SK-N-SH (cell line): Measurements from ENCODE around the gene IPCEF1. TPM values are rescaled to one million over a fixed set of nuclear protein-coding genes. Genes with fewer than 3 reads are reported as not detected.

Experiments
- CTCF ChIA-PET: fragments of 300-600, 350-600 bp; formaldehyde crosslinking; extraction: SDS; loops from one replicate; lab custom pipeline; 2021; lab: Yijun Ruan, JAX
- POLR2A ChIA-PET: fragments of 350-600 bp; sonication (Branson Sonifier 250); formaldehyde crosslinking; extraction: SDS; loops from one replicate; lab custom pipeline; 2020; ENCODE audit warnings: antibody characterized with exemption, inconsistent platforms; lab: Yijun Ruan, JAX
- DNase-seq: peaks from one replicate; pipeline ENCODE4 v3.0.0; 2012
- H2AFZ ChIP-seq: fragments of 200-600 bp; sonication (generic); 2 replicates; pipeline ENCODE4 v1.8.1; 2016; ENCODE audit warnings: antibody characterized with exemption, mild to moderate bottlenecking, low read depth
- H3F3A ChIP-seq: fragments of 200-600 bp; sonication (generic); replicated peaks from 2 replicates; pipeline ENCODE3; 2016; ENCODE audit warnings: antibody characterized with exemption, mild to moderate bottlenecking; ENCODE audit not compliant: insufficient read depth
- H3K27ac ChIP-seq, 2 experiments: fragments of 200-500 bp in 1 of 2; fragments of 200-600 bp in 1 of 2; sonication (Bioruptor generic) in 1 of 2; sonication (generic), shearing (Covaris generic) in 1 of 2; 2 replicates each; pipeline versions ENCODE4 v1.5.1 to v1.6.1; 2014 to 2016; ENCODE audit warnings: low read depth in 2 of 2, inconsistent platforms in 1 of 2, low read length in 1 of 2, mild to moderate bottlenecking in 1 of 2, mixed read lengths in 1 of 2
- H3K27me3 ChIP-seq: fragments of 200-600 bp; sonication (generic), shearing (Covaris generic); 2 replicates; pipeline ENCODE4 v1.6.1; 2016; ENCODE audit warnings: mixed run types; ENCODE audit not compliant: insufficient read depth
- H3K36me3 ChIP-seq, 2 experiments: fragments of 200-500 bp in 1 of 2; fragments of 200-600 bp in 1 of 2; sonication (Bioruptor generic) in 1 of 2; sonication (generic) in 1 of 2; replicated peaks in 1 of 2; 2 replicates each; pipeline versions ENCODE3 to v1.5.1; 2014 to 2016; ENCODE audit warnings: low read length in 1 of 2, mild to moderate bottlenecking in 1 of 2; ENCODE audit not compliant: insufficient read depth in 2 of 2, control insufficient read depth in 1 of 2
- H3K4me1 ChIP-seq, 2 experiments: fragments of 200-500 bp in 1 of 2; fragments of 200-600 bp in 1 of 2; sonication (Bioruptor generic) in 1 of 2; sonication (generic), shearing (Covaris generic) in 1 of 2; 2 replicates each; pipeline versions ENCODE4 v1.5.1 to v1.6.1; 2014 to 2016; ENCODE audit warnings: low read depth in 1 of 2, low read length in 1 of 2, mixed run types in 1 of 2; ENCODE audit not compliant: insufficient read depth in 2 of 2, control insufficient read depth in 1 of 2
- H3K4me2 ChIP-seq: fragments of 200-600 bp; sonication (generic), shearing (Covaris generic); 2 replicates; pipeline ENCODE4 v1.6.1; 2017; ENCODE audit warnings: mixed run types
- H3K4me3 ChIP-seq, 2 experiments: fragments of 200-500 bp in 1 of 2; fragments of 200-600 bp in 1 of 2; sonication (Bioruptor generic) in 1 of 2; sonication (generic), shearing (Covaris generic) in 1 of 2; 2 replicates each; pipeline versions ENCODE4 v1.5.1 to v1.8.1; 2014 to 2016; ENCODE audit warnings: low read depth in 2 of 2, inconsistent platforms in 1 of 2, low read length in 1 of 2, mild to moderate bottlenecking in 1 of 2, mixed read lengths in 1 of 2, moderate library complexity in 1 of 2
- H3K79me2 ChIP-seq: fragments of 200-600 bp; sonication (generic); 2 replicates; pipeline ENCODE4 v1.8.1; 2017; ENCODE audit warnings: mild to moderate bottlenecking; ENCODE audit not compliant: insufficient read depth
- H3K9ac ChIP-seq: fragments of 200-600 bp; sonication (generic); 2 replicates; pipeline ENCODE4 v1.6.1; 2017; ENCODE audit warnings: mixed run types
- H3K9me2 ChIP-seq: fragments of 200-600 bp; sonication (generic); 2 replicates; pipeline ENCODE4 v1.6.1; 2017; ENCODE audit warnings: mixed run types
- H3K9me3 ChIP-seq: fragments of 200-600 bp; sonication (generic); 2 replicates; pipeline ENCODE4 v1.6.1; 2017; ENCODE audit warnings: mixed run types, mild to moderate bottlenecking, moderate library complexity
- H4K20me1 ChIP-seq: fragments of 200-600 bp; sonication (generic); 2 replicates; pipeline ENCODE4 v1.6.1; 2017; ENCODE audit warnings: mild to moderate bottlenecking, mixed run types; ENCODE audit not compliant: insufficient read depth
- CHD2 ChIP-seq: fragments of 150-350 bp; IDR thresholded peaks from 2 replicates; pipeline ENCODE4 v1.6.1; 2018; ENCODE audit warnings: low read length; ENCODE audit not compliant: partially characterized antibody
- EZH2phosphoT487 ChIP-seq: fragments of 200-600 bp; sonication (generic); IDR thresholded peaks from 2 replicates; pipeline ENCODE4 v1.6.1; 2017; ENCODE audit warnings: low read depth, mixed run types, mild to moderate bottlenecking, antibody characterized with exemption, moderate library complexity, borderline replicate concordance
- FOSL2 ChIP-seq: IDR thresholded peaks from 2 replicates; pipeline ENCODE4 v1.4.0; 2012; ENCODE audit warnings: low read depth, mild to moderate bottlenecking, moderate library complexity, borderline replicate concordance
- FOXJ3 ChIP-seq: sonication (generic); formaldehyde crosslinking; IDR thresholded peaks from 2 replicates; pipeline ENCODE4 v1.5.1; 2020; ENCODE audit warnings: mild to moderate bottlenecking, missing genetic modification reagents
- FOXM1 ChIP-seq: IDR thresholded peaks from 2 replicates; pipeline ENCODE4 v1.4.0; 2012; ENCODE audit warnings: low read depth, mild to moderate bottlenecking
- GABPA ChIP-seq: IDR thresholded peaks from 2 replicates; pipeline ENCODE4 v1.4.0; 2012; ENCODE audit warnings: low read depth, mild to moderate bottlenecking
- GATA2 ChIP-seq: sonication (generic); formaldehyde crosslinking; IDR thresholded peaks from 2 replicates; pipeline ENCODE4 v1.5.0; 2020; ENCODE audit warnings: mild to moderate bottlenecking, missing genetic modification reagents
- JUND ChIP-seq: IDR thresholded peaks from 2 replicates; pipeline ENCODE4 v1.4.0; 2012
- MXI1 ChIP-seq: IDR thresholded peaks from 2 replicates; pipeline ENCODE4 v1.6.1; 2012; ENCODE audit warnings: mild to moderate bottlenecking, low read depth, low read length, improper control_type of control experiment
- POLR2AphosphoS5 ChIP-seq: IDR thresholded peaks from 2 replicates; pipeline ENCODE4 v1.6.1; 2012; ENCODE audit warnings: low read depth, low read length
- RXRA ChIP-seq: IDR thresholded peaks from 2 replicates; pipeline ENCODE4 v1.4.0; 2012; ENCODE audit warnings: low read depth, mild to moderate bottlenecking, borderline replicate concordance
- SMC3 ChIP-seq: IDR thresholded peaks from 2 replicates; pipeline ENCODE4 v1.6.1; 2012; ENCODE audit warnings: low read depth, low read length, improper control_type of control experiment
- TAF1 ChIP-seq: IDR thresholded peaks from 2 replicates; pipeline ENCODE4 v1.6.1; 2012; ENCODE audit warnings: low read depth, mild to moderate bottlenecking, low read length, moderate library complexity, borderline replicate concordance
- TCF12 ChIP-seq: IDR thresholded peaks from 2 replicates; pipeline ENCODE4 v1.4.0; 2012
- TEAD4 ChIP-seq: IDR thresholded peaks from 2 replicates; pipeline ENCODE4 v1.4.0; 2012; ENCODE audit warnings: mild to moderate bottlenecking, borderline replicate concordance; ENCODE audit not compliant: insufficient read depth
- WGBS: methylation state at CpG from one replicate; pipeline ENCODE4 v1.1.6; 2017; ENCODE audit warnings: low lambda C conversion rate; 5-methylcytosine and 5-hydroxymethylcytosine counted together
- polyA plus RNA-seq, 3 experiments: library from polyadenylated mRNA; depleted of rRNA; stranded (reverse); fragments of >200 nt; gene quantifications; 2 replicates each; pipeline ENCODE4 v1.2.3, GENCODE V29; 2012
- TF ChIP-seq, protein P1 (sequence below): fragments of 200-600 bp; sonication (generic); IDR thresholded peaks from 2 replicates; pipeline ENCODE4 v1.6.1; 2017; ENCODE audit warnings: antibody characterized with exemption, mild to moderate bottlenecking, moderate library complexity
- TF ChIP-seq, protein P2 (sequence below): fragments of 150-350 bp; IDR thresholded peaks from 2 replicates; pipeline ENCODE4 v1.6.1; 2017; ENCODE audit warnings: antibody characterized with exemption, low read length, low read depth, borderline replicate concordance

IPCEF1 gene
- polyA plus RNA-seq, 1 of the 3 experiments (the other 2 are of a cell fraction), result not detected

DNA sequence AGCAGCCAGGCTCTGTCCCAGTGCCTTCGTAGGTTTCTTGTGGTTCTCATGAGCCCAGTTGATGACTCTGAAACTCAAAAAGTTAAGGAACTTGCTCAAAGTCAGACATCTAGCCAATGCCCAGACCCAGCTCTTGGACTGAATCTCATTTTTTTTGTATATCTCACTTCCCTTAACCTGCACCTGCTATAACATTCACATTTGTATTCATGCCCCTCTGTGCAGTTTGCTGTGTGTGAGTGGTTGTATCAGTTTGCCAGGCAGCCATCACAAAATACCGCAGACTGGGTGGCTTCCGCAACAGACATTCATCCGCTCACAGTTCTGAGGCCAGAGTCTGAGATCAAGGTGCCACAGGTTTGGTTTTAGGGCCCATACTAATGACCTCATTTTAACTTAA is 49.9 kb downstream of the IPCEF1 start:
- TF ChIP-seq, protein P1, sequence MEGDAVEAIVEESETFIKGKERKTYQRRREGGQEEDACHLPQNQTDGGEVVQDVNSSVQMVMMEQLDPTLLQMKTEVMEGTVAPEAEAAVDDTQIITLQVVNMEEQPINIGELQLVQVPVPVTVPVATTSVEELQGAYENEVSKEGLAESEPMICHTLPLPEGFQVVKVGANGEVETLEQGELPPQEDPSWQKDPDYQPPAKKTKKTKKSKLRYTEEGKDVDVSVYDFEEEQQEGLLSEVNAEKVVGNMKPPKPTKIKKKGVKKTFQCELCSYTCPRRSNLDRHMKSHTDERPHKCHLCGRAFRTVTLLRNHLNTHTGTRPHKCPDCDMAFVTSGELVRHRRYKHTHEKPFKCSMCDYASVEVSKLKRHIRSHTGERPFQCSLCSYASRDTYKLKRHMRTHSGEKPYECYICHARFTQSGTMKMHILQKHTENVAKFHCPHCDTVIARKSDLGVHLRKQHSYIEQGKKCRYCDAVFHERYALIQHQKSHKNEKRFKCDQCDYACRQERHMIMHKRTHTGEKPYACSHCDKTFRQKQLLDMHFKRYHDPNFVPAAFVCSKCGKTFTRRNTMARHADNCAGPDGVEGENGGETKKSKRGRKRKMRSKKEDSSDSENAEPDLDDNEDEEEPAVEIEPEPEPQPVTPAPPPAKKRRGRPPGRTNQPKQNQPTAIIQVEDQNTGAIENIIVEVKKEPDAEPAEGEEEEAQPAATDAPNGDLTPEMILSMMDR, result no peak
- TF ChIP-seq SMC3 (no peak), EZH2phosphoT487 (no peak), FOSL2 (no peak), MXI1 (no peak), FOXM1 (no peak), RXRA (no peak), TEAD4 (no peak), FOXJ3 (CRISPR knock-in tag) (no peak)
- TF ChIP-seq, protein P2, sequence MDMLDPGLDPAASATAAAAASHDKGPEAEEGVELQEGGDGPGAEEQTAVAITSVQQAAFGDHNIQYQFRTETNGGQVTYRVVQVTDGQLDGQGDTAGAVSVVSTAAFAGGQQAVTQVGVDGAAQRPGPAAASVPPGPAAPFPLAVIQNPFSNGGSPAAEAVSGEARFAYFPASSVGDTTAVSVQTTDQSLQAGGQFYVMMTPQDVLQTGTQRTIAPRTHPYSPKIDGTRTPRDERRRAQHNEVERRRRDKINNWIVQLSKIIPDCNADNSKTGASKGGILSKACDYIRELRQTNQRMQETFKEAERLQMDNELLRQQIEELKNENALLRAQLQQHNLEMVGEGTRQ, result no peak
- Histone ChIP-seq H3K27me3 (no peaks in the 10 kb centered on the region), H3K4me3 (no peak overlapping the region), H3K9me3 (no peaks in the 10 kb centered on the region), H3K36me3 (no peaks in the 10 kb centered on the region), H4K20me1 (no peaks in the 10 kb centered on the region), H3K4me2 (no peak overlapping the region), H2AFZ (no peak overlapping the region), H3K27ac (no peak overlapping the region), H3K4me1 (no peaks in the 10 kb centered on the region), H3F3A (peaks cover 3% of the 10 kb centered on the region), H3K9me2 (no peaks in the 10 kb centered on the region), H3K79me2 (no peaks in the 10 kb centered on the region), H3K9ac (no peak overlapping the region)
- DNase-seq, result no peak
- 94% methylated on average over 4 of the region's 4 CpGs for WGBS
- POLR2A ChIA-PET, result no interaction called here
- CTCF ChIA-PET, result interaction anchor here (1.7 kb wide), 1 partner anchor 14 kb away, joined by 4 read pairs; no protein-coding TSS in a partner anchor

DNA sequence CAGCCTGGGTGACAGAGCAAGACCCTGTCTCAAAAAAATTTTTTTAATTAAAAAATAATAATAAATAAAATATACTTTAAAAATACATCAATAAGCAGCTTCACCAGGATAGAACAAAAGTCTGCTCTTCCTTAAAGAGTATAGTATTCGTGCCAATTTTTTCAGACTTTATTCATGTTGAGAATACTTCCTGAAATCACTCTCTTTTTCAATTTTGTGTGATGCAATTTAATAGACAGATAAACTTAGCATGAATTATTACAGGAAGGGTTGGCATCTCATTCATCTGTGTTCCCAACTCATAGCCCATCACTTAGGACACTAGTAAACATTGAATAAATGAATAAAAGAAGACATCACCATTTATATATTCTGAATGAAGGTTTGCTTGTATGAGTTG is 52.4 kb downstream of the IPCEF1 start:
- Histone ChIP-seq H3K9ac (no peak overlapping the region), H3K9me3 (no peaks in the 10 kb centered on the region), H3F3A (peaks cover 3% of the 10 kb centered on the region), H3K27me3 (no peaks in the 10 kb centered on the region), H3K36me3 (no peaks in the 10 kb centered on the region), H3K4me3 (no peak overlapping the region), H3K9me2 (no peaks in the 10 kb centered on the region), H3K79me2 (no peaks in the 10 kb centered on the region), H3K4me1 (no peaks in the 10 kb centered on the region; a peak in 1 of 4 replicates), H3K4me2 (no peak overlapping the region)
- ChIA-PET CTCF (no interaction called here), POLR2A (no interaction called here)
- 88% methylated on average over 1 of the region's 1 CpG for WGBS
- TF ChIP-seq GATA2 (CRISPR knock-in tag) (no peak), GABPA (no peak), TCF12 (no peak), POLR2AphosphoS5 (no peak), TAF1 (no peak), JUND (no peak), CHD2 (no peak), TEAD4 (no peak)
- TF ChIP-seq, all 33 proteins: peak for 0
- DNase-seq, result no peak
- H4K20me1 ChIP-seq, result no peaks in the 10 kb centered on the region
- H3K27ac ChIP-seq, result no peak overlapping the region
- H2AFZ ChIP-seq, result no peak overlapping the region
